Body of pancreas (tissue), 4 donors: ENCODE data around the gene IGF2BP2.

ENCODE experiments used
- POLR2A ChIP-seq, 3 donors: fragments of 450-650 bp; IDR thresholded peaks; one replicate each; pipeline ENCODE4 v1.6.1; 2016; ENCODE audit warnings: antibody characterized with exemption in 3 of 3, mild to moderate bottlenecking in 2 of 3
- TF ChIP-seq, protein P1 (sequence below), 7 experiments: fragments of 450-650 bp in 4 of 7; fragments of 200-600 bp in 3 of 7; sonication (generic) in 3 of 7; IDR thresholded peaks; one replicate each; pipeline ENCODE4 v1.5.1; 2016 to 2019; ENCODE audit warnings: antibody characterized with exemption in 7 of 7

GRCh38 chr3:185770109-185770508 is 54.7 kb downstream of the IGF2BP2 start:
- TF ChIP-seq, protein P1, sequence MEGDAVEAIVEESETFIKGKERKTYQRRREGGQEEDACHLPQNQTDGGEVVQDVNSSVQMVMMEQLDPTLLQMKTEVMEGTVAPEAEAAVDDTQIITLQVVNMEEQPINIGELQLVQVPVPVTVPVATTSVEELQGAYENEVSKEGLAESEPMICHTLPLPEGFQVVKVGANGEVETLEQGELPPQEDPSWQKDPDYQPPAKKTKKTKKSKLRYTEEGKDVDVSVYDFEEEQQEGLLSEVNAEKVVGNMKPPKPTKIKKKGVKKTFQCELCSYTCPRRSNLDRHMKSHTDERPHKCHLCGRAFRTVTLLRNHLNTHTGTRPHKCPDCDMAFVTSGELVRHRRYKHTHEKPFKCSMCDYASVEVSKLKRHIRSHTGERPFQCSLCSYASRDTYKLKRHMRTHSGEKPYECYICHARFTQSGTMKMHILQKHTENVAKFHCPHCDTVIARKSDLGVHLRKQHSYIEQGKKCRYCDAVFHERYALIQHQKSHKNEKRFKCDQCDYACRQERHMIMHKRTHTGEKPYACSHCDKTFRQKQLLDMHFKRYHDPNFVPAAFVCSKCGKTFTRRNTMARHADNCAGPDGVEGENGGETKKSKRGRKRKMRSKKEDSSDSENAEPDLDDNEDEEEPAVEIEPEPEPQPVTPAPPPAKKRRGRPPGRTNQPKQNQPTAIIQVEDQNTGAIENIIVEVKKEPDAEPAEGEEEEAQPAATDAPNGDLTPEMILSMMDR (IDR thresholded peaks at IDR 0.05), result no peak
- no peak for TF ChIP-seq POLR2A (IDR thresholded peaks at IDR 0.05)
